ENCODE results near the gene TST.

- no peak for TF ChIP-seq POLR2A (IDR thresholded peaks at IDR 0.05)
- peak in 1 of 4 donors; percentile 57 for TF ChIP-seq POLR2AphosphoS5 (IDR thresholded peaks at IDR 0.05)
These were observed 41.1 kb downstream of the TST start for GRCh38 chr22:36977947-36978660.
